RWPE2 (cell line): ENCODE measurements around the gene FABP6.
"Not testable (repeated sequence)": the region's sequence is repeated elsewhere in the genome, so short reads cannot be mapped to it uniquely, and the experiment has no call there.

ENCODE experiments used
- ATAC-seq: fragments of 200-7000 bp; cut with Tn5 transposase; 3 replicates; pipeline ENCODE4 v1.9.1; 2021; ENCODE audit warnings: low read depth
- DNase-seq: peaks from one replicate; pipeline ENCODE4 v3.0.0-alpha.2; 2020; ENCODE audit warnings: low spot score
- H3K27ac ChIP-seq: fragments of 450-650 bp; 2 replicates; pipeline ENCODE4 v1.5.1; 2017; ENCODE audit warnings: mild to moderate bottlenecking; ENCODE audit not compliant: poor library complexity, severe bottlenecking
- H3K27me3 ChIP-seq: fragments of 250-450 bp; sonication (Bioruptor Pico); 2 replicates; pipeline ENCODE4 v1.5.1; 2021; ENCODE audit warnings: mild to moderate bottlenecking, moderate library complexity; ENCODE audit not compliant: insufficient read depth, poor library complexity, severe bottlenecking
- H3K36me3 ChIP-seq: fragments of 250-450 bp; sonication (Bioruptor Pico); 2 replicates; pipeline ENCODE4 v1.5.1; 2020; ENCODE audit warnings: low read depth, mild to moderate bottlenecking, moderate library complexity
- H3K4me1 ChIP-seq: fragments of 250-450 bp; sonication (Bioruptor Pico); 2 replicates; pipeline ENCODE4 v1.5.1; 2021; ENCODE audit warnings: mild to moderate bottlenecking, moderate library complexity; ENCODE audit not compliant: insufficient read depth, poor library complexity, severe bottlenecking
- H3K4me3 ChIP-seq: fragments of 250-450 bp; sonication (Bioruptor Pico); 2 replicates; pipeline ENCODE4 v1.5.1; 2021; ENCODE audit warnings: mild to moderate bottlenecking, moderate library complexity; ENCODE audit not compliant: severe bottlenecking
- H3K9me3 ChIP-seq: fragments of 250-450 bp; sonication (Bioruptor Pico); 2 replicates; pipeline ENCODE4 v1.5.1; 2021; ENCODE audit warnings: mild to moderate bottlenecking, moderate library complexity; ENCODE audit not compliant: severe bottlenecking
- CTCF ChIP-seq: fragments of 450-650 bp; IDR thresholded peaks from one replicate; pipeline ENCODE4 v1.5.1; 2017; ENCODE audit warnings: mild to moderate bottlenecking, moderate library complexity; ENCODE audit not compliant: poor library complexity, severe bottlenecking

FABP6 gene

GRCh38 chr5:160242145-160242544 lies 12.8 kb downstream of the FABP6 start:
- ATAC-seq: no peak
- Histone ChIP-seq H3K36me3 (no peaks in the 10 kb centered on the region), H3K9me3 (no peaks in the 10 kb centered on the region), H3K4me1 (peaks cover 3% of the 10 kb centered on the region), H3K27me3 (no peaks in the 10 kb centered on the region), H3K4me3 (no peak overlapping the region), H3K27ac (no peak overlapping the region)
- DNase-seq: no peak
- no peak for TF ChIP-seq CTCF

- ATAC-seq (0 out of 3 replicates have a peak, but pooled peaks have one; percentile 4), DNase-seq (no peak)
- Histone ChIP-seq H3K27ac (no peak overlapping the region), H3K27me3 (no peaks in the 10 kb centered on the region), H3K4me3 (no peak overlapping the region), H3K4me1 (peaks cover 3% of the 10 kb centered on the region), H3K9me3 (no peaks in the 10 kb centered on the region), H3K36me3 (no peaks in the 10 kb centered on the region)
- TF ChIP-seq CTCF: no peak
Measured at GRCh38 chr5:160245506-160246086, 16.3 kb downstream of the FABP6 start.

GRCh38 chr5:160249570-160249969 lies 20.3 kb downstream of the FABP6 start:
- H3K9me3 ChIP-seq: not testable (repeated sequence)

GRCh38 chr5:160250226-160250625 lies 20.9 kb downstream of the FABP6 start:
- H3K4me1 ChIP-seq: no peaks in the 10 kb centered on the region
- H3K27me3 ChIP-seq: no peaks in the 10 kb centered on the region
- H3K27ac ChIP-seq: no peak overlapping the region
- DNase-seq: no peak
- no peak overlapping the region for H3K4me3 ChIP-seq
- ATAC-seq: no peak
- TF ChIP-seq CTCF: no peak
- no peaks in the 10 kb centered on the region for H3K9me3 ChIP-seq
- peaks cover 31% of the 10 kb centered on the region for H3K36me3 ChIP-seq

More at GRCh38 chr5:160249570-160249969, 20.3 kb downstream of the FABP6 start:
- not testable (repeated sequence) for DNase-seq, H3K27me3 ChIP-seq, H3K4me3 ChIP-seq, ATAC-seq, H3K27ac ChIP-seq, H3K4me1 ChIP-seq
- peaks cover 27% of the 10 kb centered on the region for H3K36me3 ChIP-seq

- TF ChIP-seq CTCF: no peak
Measured at GRCh38 chr5:160250826-160251225, 21.5 kb downstream of the FABP6 start.

More at GRCh38 chr5:160250826-160251225, 21.5 kb downstream of the FABP6 start:
- no peak for ATAC-seq
- Histone ChIP-seq H3K27ac (no peak overlapping the region), H3K4me3 (no peak overlapping the region), H3K36me3 (peaks cover 34% of the 10 kb centered on the region), H3K27me3 (no peaks in the 10 kb centered on the region), H3K4me1 (no peaks in the 10 kb centered on the region), H3K9me3 (no peaks in the 10 kb centered on the region)
- DNase-seq: no peak
